Hindlimb muscle (tissue), 1 donor: Measurements from ENCODE around the gene DIPK1B. TPM values are rescaled to one million over a fixed set of nuclear protein-coding genes. Genes with fewer than 3 reads are reported as not detected.

Experiments
- DNase-seq: peaks from one replicate; pipeline ENCODE4 v3.0.0-alpha.2; 2013
- polyA plus RNA-seq: library from polyadenylated mRNA; unstranded; fragments of 120-200 nt; gene quantifications from one replicate; pipeline ENCODE4 v1.2.1, GENCODE V29; 2013; ENCODE audit not compliant: insufficient read length

The DIPK1B gene
- polyA plus RNA-seq, 1 donor = 20.4 TPM

DNA sequence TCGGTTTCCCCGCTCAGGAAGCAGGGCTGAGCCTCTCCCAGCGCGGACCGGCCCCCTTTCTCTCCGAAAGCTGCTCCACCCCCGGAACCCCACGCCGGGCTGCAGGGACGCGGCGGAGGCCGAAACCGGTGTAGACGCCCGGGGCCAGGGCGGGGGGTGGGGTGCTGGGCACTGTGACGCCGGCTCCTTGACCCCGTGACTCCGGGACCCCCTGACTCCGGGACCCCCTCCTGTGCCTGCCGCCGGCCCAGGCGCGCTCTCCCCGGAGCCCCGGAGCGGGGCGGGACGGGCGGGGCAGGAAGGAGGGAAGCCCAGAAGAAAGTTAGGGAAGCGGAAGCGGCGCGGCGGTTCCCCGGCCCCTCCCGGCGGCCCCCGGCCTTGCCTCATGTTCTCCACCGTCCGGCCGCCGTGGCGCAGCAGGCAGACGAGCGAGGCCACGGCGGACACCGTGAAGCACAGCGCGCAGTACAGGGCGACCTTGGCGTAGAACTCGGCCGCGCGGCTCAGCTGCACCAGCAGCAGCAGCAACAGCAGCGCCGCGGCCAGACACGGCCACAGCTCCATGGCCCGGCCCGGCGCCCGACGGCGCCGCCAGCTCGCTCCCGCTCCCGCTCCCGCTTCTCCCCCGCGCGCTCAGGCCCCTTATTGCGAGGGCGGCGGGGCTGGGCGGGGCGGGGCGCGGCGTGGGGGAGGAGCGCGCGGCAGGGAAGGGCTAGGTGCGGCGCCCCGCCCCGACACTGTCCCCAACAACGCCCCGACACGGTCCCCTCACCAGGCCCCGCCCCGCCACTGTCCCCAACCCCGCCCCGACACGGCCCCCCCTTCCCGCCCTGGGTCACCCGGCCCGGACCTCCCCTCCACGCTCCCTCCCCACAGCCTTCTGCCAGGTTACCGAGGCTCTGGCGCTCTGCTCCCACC lies 25.3 kb upstream of the DIPK1B start, which contains the start of gene AGPAT2:
TSS of gene AGPAT2 (minus strand) at position 664 of the 918 bp plus-strand sequence. CDS start at position 564, 100 bp downstream.
- DNase-seq = peak; percentile 55

DNA sequence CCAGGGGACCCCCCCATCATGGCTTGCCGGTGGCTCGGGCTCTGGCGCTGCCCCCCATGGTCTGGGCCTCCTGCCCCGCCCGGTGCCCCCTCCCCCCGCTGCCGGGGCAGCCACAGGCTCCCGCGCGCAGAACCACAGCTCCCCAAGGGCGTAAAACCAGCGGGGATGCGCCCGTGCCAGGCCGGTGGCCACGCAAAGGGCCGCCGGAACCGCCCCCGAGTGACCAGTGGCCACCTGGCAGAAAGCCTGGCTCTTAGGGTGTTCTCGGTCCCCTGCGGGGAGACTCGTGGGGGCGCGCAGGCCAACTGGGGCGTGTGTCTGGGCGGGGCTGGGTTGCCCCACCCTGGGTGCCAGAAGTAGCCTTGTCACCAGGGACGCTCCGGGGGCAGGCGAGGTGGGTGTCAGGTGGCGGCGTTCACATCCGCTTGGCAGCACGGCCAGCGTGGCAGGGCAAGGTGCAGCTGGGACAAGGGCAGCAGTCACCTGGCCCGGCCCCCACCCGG lies 24.6 kb upstream of the DIPK1B start:
- DNase-seq = no peak

DNA sequence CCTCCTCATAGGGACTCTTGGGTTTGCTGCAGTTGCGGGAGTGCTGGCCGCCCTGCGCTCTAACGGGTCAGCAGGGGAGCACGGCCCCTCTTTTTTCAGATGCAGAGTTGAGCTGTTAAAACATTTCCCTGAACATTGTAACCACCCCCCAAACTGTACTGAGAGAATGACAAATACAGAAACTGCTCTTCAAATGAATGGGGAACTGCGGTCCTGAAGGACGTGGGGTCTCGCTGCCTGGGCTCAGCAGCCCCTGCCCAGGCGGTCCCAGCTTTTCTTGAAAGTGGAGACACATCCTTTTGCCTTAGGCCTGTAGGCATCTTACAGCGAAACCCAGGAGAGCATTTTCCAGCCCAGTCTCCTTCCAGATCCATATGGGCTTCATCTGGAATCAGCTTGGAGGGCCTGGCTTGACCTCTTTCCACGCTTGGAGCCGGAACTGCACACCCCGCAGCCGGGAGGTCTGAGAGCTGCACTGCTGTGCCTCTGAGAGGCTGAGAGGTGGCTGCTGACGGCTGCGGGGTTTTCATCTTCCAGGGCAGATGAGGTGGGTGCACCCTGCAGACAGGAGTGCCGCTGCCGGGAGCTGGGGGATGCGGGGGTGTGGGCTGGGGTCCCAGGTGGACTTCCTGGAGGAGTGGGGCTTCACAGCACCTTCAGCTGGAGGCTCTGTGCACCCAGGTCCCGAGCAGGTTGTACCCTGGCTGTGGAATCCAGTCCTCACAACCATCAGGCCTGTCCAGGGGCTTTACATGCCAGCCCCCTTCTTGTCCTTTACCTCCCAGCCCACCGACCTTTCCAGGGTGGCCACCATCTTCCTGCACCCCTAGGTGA lies 23.9 kb upstream of the DIPK1B start:
- no peak for DNase-seq

DNA sequence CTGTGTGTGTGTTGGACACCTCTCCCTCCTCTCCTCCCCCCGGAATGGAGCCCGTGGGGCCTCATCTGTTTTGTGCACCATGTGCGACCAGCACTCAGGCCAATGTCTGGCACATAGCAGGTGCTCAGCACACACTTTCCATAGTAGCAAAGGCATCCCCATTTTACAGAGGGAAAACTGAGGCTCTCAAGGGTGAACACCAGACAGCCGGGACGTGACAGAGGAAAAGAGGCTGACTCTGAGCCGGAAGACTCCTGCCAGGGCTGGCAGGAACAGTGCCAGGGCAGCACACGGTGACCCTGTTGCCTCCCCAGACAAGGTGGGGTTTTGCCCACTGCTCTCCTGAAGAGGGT lies 23.3 kb upstream of the DIPK1B start:
- DNase-seq = no peak

DNA sequence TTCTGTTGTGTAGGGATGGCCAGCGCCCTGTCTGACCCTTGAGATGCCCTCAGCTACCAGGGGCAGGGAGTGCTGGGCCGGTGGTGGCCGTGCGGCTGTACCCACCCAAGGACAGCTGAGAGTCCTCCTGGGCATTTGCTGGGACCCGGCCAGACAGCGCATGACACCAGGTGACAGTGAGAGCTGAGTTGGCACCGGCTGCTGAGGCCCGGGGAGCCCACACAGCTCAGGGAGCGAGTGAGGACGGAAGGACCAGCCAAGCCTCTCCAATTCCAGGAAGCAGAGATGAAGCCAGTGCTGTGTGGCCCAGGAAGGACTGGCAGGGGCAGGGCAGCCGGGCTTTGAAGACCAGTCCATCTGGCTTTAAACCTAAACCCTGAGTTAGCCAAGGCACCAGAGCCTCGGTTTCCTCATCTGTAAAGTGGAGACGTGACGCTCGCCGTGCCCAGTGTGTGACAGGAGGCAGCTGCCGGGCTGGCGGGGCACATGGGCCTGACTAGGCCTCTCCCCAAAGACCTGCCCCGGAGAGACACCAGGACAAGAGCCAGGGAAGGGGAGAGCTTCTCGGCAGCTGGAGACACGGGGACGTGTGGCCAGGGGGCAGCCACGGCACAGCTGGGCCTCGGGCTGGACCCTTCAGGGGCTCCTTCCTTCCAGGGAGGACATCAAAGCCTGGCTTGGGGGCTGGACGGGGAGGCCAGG lies 22.1 kb upstream of the DIPK1B start:
- no peak for DNase-seq

DNA sequence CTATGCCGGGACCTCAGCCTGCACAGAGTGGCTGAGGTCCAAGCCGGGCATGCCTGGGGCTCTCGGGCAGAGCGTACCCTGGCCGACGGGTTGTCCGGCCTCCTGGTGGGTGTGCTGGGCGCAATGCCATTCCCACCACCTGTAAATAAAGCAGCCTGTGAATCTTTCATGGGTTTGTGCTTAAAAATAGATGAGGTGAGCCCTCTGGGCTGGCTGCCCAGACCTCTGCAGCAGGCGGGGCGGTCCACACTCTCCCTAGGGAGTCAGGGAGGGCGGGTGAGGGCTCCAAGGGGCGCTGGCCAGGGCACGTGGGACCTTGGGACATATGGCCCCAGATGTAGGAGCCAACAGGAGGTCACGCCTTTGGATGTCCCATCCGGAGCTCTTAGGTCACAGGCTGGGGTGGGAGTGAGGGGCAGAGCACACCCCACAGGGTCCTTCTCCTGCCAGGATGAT lies 21.5 kb upstream of the DIPK1B start:
- DNase-seq = no peak

DNA sequence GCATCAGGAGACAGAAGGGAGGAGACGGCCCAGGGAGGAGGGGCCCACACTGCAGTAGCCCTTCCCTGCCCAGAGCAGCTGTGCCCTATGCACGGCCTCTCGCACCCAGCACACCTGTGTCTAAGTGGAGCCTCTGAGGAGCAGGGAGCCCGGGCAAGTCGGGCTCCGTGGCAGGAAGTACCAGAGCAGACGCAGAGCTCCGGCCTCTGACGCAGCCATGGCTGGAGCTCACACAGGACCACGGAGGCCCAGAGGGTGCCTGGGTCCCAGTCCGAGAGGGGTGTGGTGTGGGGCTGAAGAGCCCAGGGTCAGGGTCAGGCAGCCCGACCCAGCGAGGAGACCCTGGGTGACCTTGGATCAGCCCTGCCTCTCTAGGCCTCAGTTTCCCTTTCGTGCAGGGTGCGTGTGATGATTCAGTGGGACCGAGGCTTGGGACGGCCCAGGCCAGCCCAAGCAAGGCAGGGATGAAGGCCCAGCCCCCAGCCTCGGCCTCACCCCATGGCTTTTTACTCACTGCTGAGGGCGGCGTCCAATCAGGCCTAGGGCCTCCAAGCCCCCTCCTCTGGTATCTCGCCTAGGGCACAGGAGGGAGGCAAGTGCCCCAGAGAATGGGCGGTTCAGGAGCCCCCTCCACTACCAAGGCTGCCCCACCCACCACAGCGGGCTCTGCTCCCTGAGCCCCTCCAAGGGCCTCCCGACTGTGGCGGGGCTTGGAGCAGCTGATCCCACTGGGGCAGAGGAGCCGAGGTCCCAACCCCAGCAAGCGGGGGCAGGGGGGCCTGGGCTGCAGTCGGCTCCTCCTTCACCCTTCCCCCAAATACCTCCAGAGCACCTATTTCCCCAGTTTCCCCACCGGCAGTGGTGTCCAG lies 20.8 kb upstream of the DIPK1B start:
- DNase-seq = no peak

DNA sequence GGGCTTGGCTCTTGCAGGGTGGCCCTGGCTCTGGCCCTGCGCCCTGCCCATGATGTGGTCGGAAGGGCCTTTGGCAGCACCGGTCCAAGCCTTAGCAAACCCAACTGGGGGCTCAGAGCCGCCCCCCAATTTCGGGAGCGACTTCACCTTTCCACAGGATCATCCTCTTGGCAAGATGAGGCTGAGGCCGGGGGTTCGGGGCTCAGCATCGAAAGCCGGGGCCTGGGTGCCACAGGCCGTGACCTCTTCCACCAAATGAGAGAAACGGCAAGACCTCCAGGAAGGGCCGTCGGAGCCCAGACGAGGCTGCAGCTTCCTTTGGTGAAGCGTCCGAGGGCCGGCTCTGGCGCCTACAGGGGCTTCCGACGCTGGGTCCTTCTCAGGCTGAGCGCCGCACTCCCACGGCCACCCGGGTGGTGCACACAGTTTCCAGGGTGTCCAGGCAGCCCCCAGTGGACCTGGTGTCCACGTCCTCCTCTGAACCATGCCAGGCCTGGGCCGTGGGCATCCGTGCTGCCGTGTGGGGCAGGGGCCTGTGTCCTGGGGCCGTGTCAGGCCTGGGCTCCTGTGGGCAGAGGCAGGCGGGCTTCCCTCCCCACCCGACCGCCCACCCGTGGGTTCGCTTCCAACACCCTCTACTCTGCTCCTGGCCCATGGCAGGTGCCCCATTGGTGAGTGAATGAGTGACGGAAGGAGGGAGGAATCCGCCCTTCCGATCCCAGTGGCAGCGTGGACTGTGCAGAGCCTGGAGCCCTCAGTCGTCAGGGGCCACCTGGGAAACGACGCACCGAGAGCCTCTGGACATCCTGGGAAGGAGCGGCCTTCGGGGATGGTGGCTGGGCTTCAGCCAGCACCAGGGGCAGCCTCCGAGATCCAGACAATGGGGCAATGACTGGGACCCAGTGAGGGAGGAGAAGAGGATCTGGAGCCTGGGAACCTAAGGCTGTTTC lies 19.9 kb upstream of the DIPK1B start:
- no peak for DNase-seq

DNA sequence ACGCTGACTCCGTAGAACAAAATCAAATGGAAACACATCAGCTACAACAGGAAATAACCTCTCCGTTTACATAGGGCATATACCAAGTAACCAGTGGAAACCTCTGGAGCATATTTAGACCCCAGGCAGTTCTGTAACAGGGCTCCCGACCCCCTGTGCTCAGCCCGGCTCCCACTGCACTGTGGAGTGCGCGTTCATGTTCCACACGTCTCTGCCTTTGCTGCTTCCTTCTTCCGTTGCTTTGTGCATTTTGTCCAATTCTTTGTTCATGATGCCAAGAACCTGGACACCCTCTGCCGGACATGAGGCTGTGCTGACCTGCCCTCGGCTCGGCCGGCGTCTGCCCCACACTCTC lies 19.3 kb upstream of the DIPK1B start:
- no peak for DNase-seq

DNA sequence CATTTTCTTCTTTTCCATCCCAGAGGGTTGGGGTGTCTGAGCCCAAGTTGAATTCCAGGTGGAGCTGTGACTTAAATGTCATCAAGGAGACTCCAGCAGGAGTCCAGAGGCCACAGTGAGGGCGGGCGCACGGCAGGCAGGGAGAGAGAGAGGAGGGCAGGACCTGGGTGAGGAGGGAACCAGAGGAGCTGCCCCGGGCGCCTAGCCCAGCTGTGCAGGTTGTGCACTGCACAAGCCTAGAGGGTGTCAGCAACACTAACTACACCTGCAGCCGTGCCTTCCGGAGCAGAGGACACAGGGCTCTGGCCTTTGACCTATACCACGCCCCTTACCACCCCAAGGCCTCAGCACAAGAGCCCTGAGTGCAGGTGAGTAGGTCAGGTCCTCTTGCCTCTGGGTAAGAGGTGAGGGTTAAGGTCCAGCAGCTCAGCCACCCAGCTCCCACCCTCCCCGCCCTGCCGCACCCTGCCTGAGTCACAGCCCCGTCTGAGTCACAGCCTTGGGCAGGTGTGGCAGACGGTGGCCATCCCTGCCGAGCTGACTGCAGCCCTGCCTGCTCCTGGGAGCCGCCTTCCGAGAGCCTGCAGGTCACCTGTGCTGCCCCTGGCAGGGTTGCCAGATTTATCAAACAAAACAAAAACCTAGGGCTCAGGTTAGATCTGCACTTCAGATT lies 18.7 kb upstream of the DIPK1B start:
- no peak for DNase-seq

DNA sequence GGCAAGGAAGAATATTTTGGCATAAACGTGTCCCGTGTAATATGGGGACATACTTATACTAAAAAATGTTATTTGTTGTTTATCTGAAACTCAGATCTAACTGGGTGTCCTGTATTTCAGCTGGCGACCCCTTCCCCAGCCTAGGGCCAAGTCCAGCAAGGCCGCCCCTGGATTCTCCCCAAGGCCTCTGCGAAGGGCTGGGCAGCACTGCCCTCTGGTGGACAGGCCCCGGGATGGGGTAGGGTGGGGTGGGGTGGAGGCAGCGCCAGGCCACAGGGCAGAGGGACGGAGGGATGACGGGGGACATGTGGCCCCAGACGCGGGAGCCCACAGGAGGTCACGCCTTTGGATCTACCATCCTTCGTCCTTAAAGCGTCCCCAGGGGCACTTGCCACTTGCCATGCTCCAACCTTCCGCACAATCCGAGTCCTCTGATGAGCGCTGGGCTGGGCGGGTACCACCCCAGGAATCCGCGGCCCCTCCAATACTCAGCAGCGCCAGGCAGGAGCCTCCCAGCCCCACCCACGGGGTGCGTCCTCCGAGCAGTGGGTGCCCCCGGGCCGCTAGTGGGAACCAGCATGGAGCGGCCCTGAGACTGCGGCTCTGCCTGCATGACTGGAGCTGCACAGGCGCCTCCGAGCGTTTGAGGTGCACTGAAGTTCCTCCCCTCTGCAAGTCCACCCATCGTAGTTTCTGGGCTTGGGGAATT lies 18.1 kb upstream of the DIPK1B start:
- no peak for DNase-seq

DNA sequence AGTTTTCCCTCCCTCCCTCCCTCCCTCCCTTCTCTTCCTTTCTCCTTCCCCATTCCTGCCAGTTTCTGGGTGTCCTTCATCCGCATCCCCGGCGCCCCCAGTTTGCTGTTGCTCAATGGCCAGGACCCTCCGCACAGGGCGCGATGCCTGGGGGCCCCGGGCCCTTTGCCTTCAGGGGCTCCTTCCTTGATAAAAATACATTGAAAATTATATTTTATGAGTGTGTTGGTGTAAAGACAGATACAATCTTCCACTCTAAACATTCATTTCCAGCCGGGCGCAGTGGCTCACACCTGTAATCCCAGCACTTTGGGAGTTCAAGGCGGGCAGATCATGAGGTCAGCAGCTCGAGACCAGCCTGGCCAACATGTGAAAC lies 17.5 kb upstream of the DIPK1B start:
- no peak for DNase-seq

DNA sequence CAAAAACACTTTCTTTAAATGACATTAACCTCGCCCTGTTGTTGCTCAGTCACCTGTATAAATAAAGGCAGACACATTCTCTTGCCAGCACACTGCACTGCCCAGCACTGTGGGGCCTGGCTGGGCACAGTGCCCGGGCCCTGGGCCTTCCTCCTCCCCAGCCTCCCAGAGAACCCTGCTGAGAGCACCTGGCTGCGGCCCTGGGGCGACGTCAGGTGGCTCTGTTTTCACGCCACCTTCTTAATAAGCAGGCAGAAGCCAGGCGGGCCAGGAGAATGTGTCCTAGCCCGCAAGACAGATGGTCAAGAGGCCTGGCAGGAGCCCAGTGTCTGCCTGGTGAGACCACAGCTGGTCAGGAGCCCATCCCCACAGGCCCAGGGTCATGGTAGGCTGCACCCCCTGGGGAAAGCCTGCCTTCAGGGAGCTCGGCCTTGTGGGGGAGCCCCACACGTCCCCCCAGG lies 16.9 kb upstream of the DIPK1B start:
- no peak for DNase-seq

DNA sequence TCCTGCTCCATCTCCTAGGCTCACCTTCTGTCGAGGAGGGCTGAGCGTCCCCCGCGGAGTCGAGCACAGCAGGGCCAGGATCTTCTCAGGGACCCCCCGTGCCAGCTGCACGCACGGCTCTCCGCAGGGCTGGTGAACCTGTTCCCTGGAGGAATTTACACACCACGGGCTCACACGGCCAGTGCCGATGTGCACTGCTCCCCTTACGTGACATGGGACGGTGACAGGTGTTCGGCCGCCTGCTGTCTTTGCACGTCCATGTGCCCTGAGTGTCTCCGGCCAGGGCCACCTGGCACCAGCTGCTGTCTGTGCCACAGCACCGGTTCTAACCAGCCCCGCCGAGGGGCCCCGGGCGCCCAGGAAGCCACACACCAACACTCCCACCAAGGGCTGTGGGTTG lies 16.4 kb upstream of the DIPK1B start:
- no peak for DNase-seq

DNA sequence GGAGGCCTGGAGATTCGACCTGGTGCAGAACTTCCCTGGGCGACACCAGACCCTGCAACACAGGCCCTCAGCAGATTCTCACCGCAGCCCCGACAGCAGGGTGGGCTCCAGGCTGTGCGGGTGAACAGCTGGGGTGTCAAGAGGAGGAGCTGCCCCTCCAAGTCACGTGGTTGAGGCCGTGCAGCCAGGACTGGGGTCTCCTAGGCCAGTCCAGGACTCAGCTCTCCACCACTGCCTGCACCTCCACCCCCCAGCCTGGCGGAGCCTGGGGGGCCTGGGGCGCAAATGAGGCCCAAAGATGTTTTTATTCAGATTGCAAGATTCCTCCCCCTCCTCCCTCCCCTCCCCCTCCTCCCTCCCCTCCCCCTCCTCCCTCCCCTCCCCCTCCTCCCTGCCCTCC lies 15.9 kb upstream of the DIPK1B start:
- no peak for DNase-seq

DNA sequence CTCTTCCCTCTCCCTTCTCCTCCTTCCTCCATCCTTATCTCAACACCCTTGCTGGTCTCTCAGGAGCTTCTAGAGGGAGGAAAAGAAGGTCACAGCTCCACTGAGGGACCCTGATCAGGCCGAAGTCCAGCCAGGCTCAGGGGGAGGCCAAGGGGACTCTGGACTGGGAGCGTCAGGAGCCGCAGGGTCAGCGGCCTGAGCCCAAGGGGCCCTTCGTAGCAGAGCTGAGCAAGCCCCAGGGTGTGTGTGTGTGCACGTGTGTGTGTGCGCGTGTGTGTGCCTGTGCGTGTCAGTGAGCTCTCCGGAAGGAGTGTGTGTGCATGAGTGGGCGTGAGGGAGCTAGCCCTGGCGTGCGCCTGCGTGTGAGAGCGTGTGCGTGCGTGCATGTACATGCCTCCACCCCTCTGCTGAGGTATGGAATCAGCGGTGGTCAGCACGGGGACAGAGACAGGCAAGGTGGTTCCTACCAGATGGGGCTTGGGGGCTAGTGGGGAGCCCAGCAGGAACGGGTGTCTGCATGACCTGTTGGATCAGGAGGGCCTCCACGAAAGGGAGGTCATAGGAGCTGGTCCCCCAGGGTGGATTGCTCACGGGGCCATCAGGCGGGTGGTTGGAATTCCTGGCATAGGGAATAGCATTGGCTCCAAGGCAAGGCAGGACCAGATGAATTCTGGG lies 15.1 kb upstream of the DIPK1B start:
- no peak for DNase-seq

DNA sequence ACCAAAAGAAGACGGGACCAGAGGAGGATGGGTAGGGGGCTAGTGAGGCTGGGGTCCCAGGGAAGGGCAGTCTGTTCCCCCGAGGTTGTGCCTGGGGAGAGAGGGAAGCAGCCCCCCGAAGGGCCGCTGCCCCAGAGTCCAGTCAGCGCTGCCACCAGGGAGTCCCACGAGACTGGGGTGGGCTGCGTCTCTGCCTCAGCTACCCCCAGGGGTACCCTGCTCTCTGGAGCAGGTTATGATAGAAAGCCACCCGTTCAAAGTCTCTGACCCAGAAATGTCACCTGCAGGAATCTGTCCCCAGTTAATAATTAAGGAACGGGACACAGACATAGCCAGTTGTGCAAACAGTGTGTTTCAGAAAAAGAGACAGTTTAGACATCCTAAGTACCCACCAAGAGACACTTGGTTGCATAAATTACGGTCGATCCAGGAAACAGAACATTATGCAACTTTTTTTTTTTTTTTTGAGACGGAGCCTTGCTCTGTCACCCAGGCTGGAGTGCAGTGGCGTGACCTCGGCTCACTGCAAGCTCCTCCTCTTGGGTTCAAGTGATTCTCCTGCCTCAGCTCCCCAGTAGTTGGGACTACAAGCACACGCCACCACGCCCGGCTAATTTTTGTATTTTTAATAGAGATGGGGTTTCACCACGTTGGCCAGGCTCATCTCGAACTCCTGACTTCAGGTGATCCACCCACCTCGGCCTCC lies 14.4 kb upstream of the DIPK1B start:
- no peak for DNase-seq

DNA sequence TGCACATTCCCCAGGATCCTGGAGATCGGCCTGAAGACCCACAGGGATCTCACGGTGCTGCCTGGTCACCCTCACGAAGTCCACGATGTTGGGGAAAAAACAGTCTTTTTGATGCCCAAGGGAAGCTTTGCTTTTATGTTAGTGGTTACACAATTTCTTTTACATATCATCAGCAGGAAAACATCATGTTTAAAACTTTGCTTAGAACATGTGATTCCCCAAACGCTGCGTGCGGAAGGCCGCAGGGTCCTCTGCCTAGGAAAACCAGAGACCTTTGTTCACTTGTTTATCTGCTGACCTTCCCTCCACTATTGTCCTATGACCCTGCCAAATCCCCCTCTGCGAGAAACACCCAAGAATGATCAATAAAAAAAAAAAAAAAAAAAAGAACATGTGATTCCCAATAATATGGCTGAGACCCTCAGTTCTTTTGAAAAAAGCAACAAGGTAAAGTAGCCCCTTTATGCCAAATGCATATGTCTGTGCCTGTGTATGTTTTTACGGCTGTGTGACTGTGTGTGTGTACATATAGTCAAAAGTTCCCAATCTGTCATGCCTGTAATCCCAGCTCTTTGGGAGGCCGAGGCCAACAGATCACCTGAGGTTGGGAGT lies 13.6 kb upstream of the DIPK1B start:
- DNase-seq = no peak
